ENCODE results near the gene BDKRB2.

DNA sequence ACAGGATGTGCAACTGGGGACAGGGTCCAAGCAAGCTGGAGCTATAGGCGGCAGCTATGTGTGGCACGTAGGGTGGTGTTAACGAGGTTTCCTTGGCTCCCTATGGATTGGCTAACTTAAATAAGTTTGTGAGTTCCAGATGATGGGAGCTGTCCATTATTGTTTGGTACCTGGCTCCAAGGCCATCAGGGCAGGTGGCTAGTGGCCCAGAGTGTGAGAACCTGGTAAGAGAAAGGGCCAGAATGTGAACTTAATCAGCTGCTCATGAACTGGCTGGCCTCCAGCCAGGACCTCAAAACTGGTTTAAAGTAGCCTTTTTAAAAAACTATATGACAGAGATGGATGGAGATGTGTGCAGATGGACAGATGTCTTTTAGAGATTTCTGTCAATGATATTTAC is 1.5 kb upstream of the BDKRB2 start:
- TF ChIP-seq, protein P1, sequence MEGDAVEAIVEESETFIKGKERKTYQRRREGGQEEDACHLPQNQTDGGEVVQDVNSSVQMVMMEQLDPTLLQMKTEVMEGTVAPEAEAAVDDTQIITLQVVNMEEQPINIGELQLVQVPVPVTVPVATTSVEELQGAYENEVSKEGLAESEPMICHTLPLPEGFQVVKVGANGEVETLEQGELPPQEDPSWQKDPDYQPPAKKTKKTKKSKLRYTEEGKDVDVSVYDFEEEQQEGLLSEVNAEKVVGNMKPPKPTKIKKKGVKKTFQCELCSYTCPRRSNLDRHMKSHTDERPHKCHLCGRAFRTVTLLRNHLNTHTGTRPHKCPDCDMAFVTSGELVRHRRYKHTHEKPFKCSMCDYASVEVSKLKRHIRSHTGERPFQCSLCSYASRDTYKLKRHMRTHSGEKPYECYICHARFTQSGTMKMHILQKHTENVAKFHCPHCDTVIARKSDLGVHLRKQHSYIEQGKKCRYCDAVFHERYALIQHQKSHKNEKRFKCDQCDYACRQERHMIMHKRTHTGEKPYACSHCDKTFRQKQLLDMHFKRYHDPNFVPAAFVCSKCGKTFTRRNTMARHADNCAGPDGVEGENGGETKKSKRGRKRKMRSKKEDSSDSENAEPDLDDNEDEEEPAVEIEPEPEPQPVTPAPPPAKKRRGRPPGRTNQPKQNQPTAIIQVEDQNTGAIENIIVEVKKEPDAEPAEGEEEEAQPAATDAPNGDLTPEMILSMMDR (IDR thresholded peaks at IDR 0.05; ENCODE audit: low read depth, low read length): no peak
- no peak for TF ChIP-seq EZH2phosphoT487 (IDR thresholded peaks at IDR 0.05; ENCODE audit: low read depth)

Measured in OCI-LY3 (cell line).